K562 (cell line): Measurements from ENCODE around the gene CRKL. TPM values are rescaled to one million over a fixed set of nuclear protein-coding genes. Genes with fewer than 3 reads are reported as not detected.

Experiments
- BRF1 ChIP-seq: IDR thresholded peaks from 3 replicates; pipeline ENCODE4 v1.6.1; 2011; ENCODE audit warnings: borderline replicate concordance, mild to moderate bottlenecking; ENCODE audit not compliant: insufficient read length; ENCODE audit errors: extremely low read depth
- CAMTA2 ChIP-seq: fragments of 250-450 bp; sonication (Bioruptor Pico); conservative IDR thresholded peaks from 2 replicates; pipeline ENCODE4 v1.5.1; 2022
- CBX3 ChIP-seq, 2 experiments: IDR thresholded peaks; 1 replicate in 1 of 2; 2 replicates in 1 of 2; pipeline ENCODE4 v1.6.1; 2012; ENCODE audit warnings: inconsistent platforms in 2 of 2, low read length in 2 of 2, borderline replicate concordance in 1 of 2, control low read depth in 1 of 2
- GATAD2B ChIP-seq: fragments of 450-650 bp; IDR thresholded peaks from 2 replicates; pipeline ENCODE4 v1.6.1; 2017; ENCODE audit warnings: mild to moderate bottlenecking, borderline replicate concordance
- HDAC1 ChIP-seq, 2 experiments: fragments of 450-650 bp; IDR thresholded peaks; 2 replicates each; pipeline ENCODE4 v1.6.1; 2016 to 2017; ENCODE audit warnings: inconsistent platforms in 1 of 2, mild to moderate bottlenecking in 1 of 2, moderate library complexity in 1 of 2
- JUN ChIP-seq, 2 experiments: sonication (generic) in 1 of 2; formaldehyde crosslinking in 1 of 2; IDR thresholded peaks; 2 replicates each; pipeline versions ENCODE4 v1.6.1 to v1.8.0; 2012 to 2022; ENCODE audit warnings: borderline replicate concordance in 2 of 2, mild to moderate bottlenecking in 2 of 2, improper control_type of control experiment in 1 of 2, low read depth in 1 of 2, low read length in 1 of 2, missing genetic modification reagents in 1 of 2
- JUNB ChIP-seq: fragments of 450-650 bp; formaldehyde crosslinking; conservative IDR thresholded peaks from 2 replicates; pipeline ENCODE4 v1.4.0; 2020; ENCODE audit warnings: mild to moderate bottlenecking
- KDM5B ChIP-seq: fragments of 200-600 bp; sonication (generic); IDR thresholded peaks from 2 replicates; pipeline ENCODE4 v1.6.1; 2012; ENCODE audit warnings: low read depth, mild to moderate bottlenecking, moderate library complexity, low read length, control low read depth, inconsistent platforms; ENCODE audit not compliant: insufficient replicate concordance
- PHF8 ChIP-seq: fragments of 200-600 bp; sonication (generic); IDR thresholded peaks from 2 replicates; pipeline ENCODE4 v1.6.1; 2012; ENCODE audit warnings: mixed run types, mild to moderate bottlenecking, inconsistent platforms, low read length, moderate library complexity, borderline replicate concordance
- PPARD ChIP-seq: fragments of 250-450 bp; sonication (Bioruptor Pico); IDR thresholded peaks from 2 replicates; pipeline ENCODE4 v1.8.0; 2022; ENCODE audit warnings: inconsistent platforms, mild to moderate bottlenecking, moderate library complexity
- RBBP5 ChIP-seq: fragments of 200-600 bp; sonication (generic); IDR thresholded peaks from 2 replicates; pipeline ENCODE4 v1.6.1; 2012; ENCODE audit warnings: borderline replicate concordance, mild to moderate bottlenecking, low read length, control low read depth, inconsistent platforms; ENCODE audit not compliant: insufficient read depth, poor library complexity, severe bottlenecking
- SMAD3 ChIP-seq: fragments of 450-650 bp; formaldehyde crosslinking; conservative IDR thresholded peaks from 2 replicates; pipeline ENCODE4 v1.4.0; 2020; ENCODE audit warnings: mild to moderate bottlenecking
- SRF ChIP-seq, 2 experiments: fragments of 250-450, 450-650 bp in 1 of 2; sonication (Bioruptor Pico) in 1 of 2; sonication (generic) in 1 of 2; formaldehyde crosslinking; IDR thresholded peaks; 2 replicates each; pipeline versions ENCODE4 v1.5.0 to v1.5.1; 2020 to 2022; ENCODE audit warnings: mild to moderate bottlenecking in 1 of 2, missing genetic modification reagents in 1 of 2
- TCF3 ChIP-seq: sonication (generic); formaldehyde crosslinking; IDR thresholded peaks from 2 replicates; pipeline ENCODE4 v1.4.0; 2020; ENCODE audit warnings: mild to moderate bottlenecking, missing genetic modification reagents
- ZFP36 ChIP-seq: fragments of 150-350 bp; IDR thresholded peaks from 2 replicates; pipeline ENCODE4 v1.6.1; 2018; ENCODE audit warnings: low read length, low read depth; ENCODE audit not compliant: partially characterized antibody
- ZNF165 ChIP-seq: fragments of 250-450 bp; sonication (Bioruptor Pico); IDR thresholded peaks from 2 replicates; pipeline ENCODE4 v1.4.0; 2020; ENCODE audit warnings: borderline replicate concordance
- ZNF212 ChIP-seq: fragments of 450-650 bp; formaldehyde crosslinking; IDR thresholded peaks from 2 replicates; pipeline ENCODE4 v1.4.0; 2020; ENCODE audit warnings: mild to moderate bottlenecking
- ZNF311 ChIP-seq: fragments of 250-450 bp; sonication (Bioruptor Pico); IDR thresholded peaks from 2 replicates; pipeline ENCODE4 v1.4.0; 2020; ENCODE audit warnings: mild to moderate bottlenecking, moderate library complexity
- ZNF384 ChIP-seq: IDR thresholded peaks from 2 replicates; pipeline ENCODE4 v1.6.1; 2012; ENCODE audit warnings: low read depth, low read length, improper control_type of control experiment
- polyA plus RNA-seq, 8 experiments: library from polyadenylated mRNA; depleted of rRNA in 4 of 8; stranded (reverse) in 5 of 8; unstranded in 3 of 8; fragments of >200 nt; fragmentation: Nextera tagmentation in 2 of 8; fragmentation: Illumina TruSeq in 1 of 8; extraction: Ambion mirVana in 2 of 8; extraction: Trizol in 1 of 8; gene quantifications; 2 replicates each; pipeline versions ENCODE4 v1.2.1 to v1.2.3, GENCODE V29; 2011 to 2014; ENCODE audit warnings: inconsistent platforms in 1 of 8, missing spikeins in 1 of 8
- total RNA-seq, 7 experiments: library from RNA; depleted of rRNA in 6 of 7; stranded (reverse); fragments of >200 nt in 6 of 7; fragmentation: Illumina TruSeq in 2 of 7; extraction: Trizol in 2 of 7; gene quantifications; 2 replicates each; pipeline versions ENCODE4 v1.2.1 to v1.2.3, GENCODE V29; 2011 to 2021; ENCODE audit warnings: low replicate concordance in 1 of 7
- TF ChIP-seq, protein P1 (sequence below): fragments of 450-650 bp; formaldehyde crosslinking; IDR thresholded peaks from 2 replicates; pipeline ENCODE4 v1.4.0; 2020; ENCODE audit warnings: mild to moderate bottlenecking, mixed read lengths
- TF ChIP-seq, protein P2 (sequence below): fragments of 250-450 bp; sonication (Bioruptor Pico); IDR thresholded peaks from 2 replicates; pipeline ENCODE4 v1.4.0; 2020; ENCODE audit warnings: mild to moderate bottlenecking, moderate library complexity
- TF ChIP-seq, protein P3 (sequence below): fragments of 250-450 bp; sonication (Bioruptor Pico); IDR thresholded peaks from 2 replicates; pipeline ENCODE4 v1.5.1; 2021; ENCODE audit warnings: mild to moderate bottlenecking

Gene CRKL
- total and polyA plus RNA-seq, 9 of the 15 experiments (the other 6 are each of a cell fraction or from before 2014, with no cell fraction given), result 100 to 263 (median 124) TPM

DNA sequence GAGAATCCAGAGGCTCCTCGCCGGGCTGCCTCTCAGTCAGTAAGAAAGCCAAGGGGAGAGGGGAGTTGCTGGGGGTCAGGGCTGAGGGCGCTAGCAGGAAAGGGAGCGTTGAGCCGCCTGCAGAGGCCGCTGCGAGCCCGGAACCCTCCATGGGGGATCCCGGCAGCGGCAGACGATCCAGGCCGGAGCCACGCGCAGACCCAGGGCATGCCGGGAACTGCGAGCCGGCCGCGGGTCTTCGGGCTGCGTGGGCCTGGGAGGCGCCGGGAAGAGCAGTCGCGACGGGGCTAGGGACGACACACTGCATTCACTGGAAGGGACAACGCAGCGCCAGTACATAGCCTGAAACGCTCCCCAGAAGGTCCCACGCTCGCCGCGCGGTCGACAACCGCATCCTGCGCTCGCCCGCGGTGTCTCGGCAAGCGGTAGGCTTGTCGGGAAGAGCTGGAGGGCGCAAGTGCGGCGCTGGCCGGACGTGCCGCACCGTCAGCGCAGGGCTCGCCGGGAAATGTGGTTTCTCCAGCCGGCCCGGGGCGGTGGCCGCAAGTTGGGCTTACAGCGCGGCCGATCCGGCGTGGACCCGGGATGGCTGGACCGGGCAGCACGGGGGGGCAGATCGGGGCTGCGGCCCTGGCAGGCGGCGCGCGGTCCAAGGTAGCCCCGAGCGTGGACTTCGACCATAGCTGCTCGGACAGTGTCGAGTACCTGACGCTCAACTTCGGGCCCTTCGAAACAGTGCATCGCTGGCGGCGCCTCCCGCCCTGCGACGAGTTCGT, 64.8 kb downstream of the CRKL start, which contains the start of gene LZTR1 (continued):
- TF ChIP-seq PPARD (CRISPR knock-in tag) (no peak), JUNB (CRISPR knock-in tag) (peak; percentile 66; the same call in 1 of the 2 replicates), GATAD2B (no peak), BRF1 (no peak), ZNF165 (peak; percentile 97), CBX3 (IDR thresholded peaks at IDR 0.05; ENCODE audit: borderline replicate concordance in 1 of 2, low read length in 2 of 2) (peak in 1 of 2 experiments; percentile 61; a peak in 1 of 3 replicates), JUN (IDR thresholded peaks at IDR 0.05; ENCODE audit: borderline replicate concordance, low read depth, low read length) (peak; percentile 73), JUN (CRISPR knock-in tag; IDR thresholded peaks at IDR 0.05; ENCODE audit: borderline replicate concordance) (no peak), KDM5B (peak; percentile 100), SMAD3 (CRISPR knock-in tag) (peak; percentile 98), SRF (CRISPR knock-in tag; IDR thresholded peaks at IDR 0.05) (peak in 1 of 2 experiments; percentile 72; a peak in 1 of 4 replicates), ZNF212 (peak; percentile 91; the same call in 1 of the 2 replicates), HDAC1 (IDR thresholded peaks at IDR 0.05) (no peak), ZNF384 (peak; percentile 62), CAMTA2 (CRISPR knock-in tag) (peak; percentile 98), ZNF311 (CRISPR knock-in tag) (peak; percentile 93), PHF8 (peak; percentile 100), RBBP5 (peak; percentile 100), ZFP36 (peak; percentile 54), TCF3 (CRISPR knock-in tag) (no peak)
- TF ChIP-seq, protein P1, sequence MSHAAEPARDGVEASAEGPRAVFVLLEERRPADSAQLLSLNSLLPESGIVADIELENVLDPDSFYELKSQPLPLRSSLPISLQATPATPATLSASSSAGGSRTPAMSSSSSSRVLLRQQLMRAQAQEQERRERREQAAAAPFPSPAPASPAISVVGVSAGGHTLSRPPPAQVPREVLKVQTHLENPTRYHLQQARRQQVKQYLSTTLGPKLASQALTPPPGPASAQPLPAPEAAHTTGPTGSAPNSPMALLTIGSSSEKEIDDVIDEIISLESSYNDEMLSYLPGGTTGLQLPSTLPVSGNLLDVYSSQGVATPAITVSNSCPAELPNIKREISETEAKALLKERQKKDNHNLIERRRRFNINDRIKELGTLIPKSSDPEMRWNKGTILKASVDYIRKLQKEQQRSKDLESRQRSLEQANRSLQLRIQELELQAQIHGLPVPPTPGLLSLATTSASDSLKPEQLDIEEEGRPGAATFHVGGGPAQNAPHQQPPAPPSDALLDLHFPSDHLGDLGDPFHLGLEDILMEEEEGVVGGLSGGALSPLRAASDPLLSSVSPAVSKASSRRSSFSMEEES (CRISPR knock-in tag), result peak; percentile 43
- TF ChIP-seq, protein P2, sequence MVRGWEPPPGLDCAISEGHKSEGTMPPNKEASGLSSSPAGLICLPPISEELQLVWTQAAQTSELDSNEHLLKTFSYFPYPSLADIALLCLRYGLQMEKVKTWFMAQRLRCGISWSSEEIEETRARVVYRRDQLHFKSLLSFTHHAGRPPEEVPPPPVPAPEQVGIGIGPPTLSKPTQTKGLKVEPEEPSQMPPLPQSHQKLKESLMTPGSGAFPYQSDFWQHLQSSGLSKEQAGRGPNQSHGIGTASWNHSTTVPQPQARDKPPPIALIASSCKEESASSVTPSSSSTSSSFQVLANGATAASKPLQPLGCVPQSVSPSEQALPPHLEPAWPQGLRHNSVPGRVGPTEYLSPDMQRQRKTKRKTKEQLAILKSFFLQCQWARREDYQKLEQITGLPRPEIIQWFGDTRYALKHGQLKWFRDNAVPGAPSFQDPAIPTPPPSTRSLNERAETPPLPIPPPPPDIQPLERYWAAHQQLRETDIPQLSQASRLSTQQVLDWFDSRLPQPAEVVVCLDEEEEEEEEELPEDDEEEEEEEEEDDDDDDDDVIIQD (CRISPR knock-in tag), result peak; percentile 98
- TF ChIP-seq, protein P3, sequence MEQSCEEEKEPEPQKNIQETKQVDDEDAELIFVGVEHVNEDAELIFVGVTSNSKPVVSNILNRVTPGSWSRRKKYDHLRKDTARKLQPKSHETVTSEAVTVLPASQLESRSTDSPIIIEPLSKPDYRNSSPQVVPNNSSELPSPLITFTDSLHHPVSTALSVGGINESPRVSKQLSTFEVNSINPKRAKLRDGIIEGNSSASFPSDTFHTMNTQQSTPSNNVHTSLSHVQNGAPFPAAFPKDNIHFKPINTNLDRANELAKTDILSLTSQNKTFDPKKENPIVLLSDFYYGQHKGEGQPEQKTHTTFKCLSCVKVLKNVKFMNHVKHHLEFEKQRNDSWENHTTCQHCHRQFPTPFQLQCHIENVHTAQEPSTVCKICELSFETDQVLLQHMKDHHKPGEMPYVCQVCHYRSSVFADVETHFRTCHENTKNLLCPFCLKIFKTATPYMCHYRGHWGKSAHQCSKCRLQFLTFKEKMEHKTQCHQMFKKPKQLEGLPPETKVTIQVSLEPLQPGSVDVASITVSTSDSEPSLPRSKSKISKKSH, result peak; percentile 92; the same call in 1 of the 2 replicates
